Spleen (tissue), 11 donors: ENCODE results near the gene HHAT. TPM values are rescaled to one million over a fixed set of nuclear protein-coding genes. Genes with fewer than 3 reads are reported as not detected.

ENCODE experiments used
- DNase-seq: peaks from one replicate; pipeline ENCODE4 v3.0.0-alpha.2; 2020
- H3K27ac ChIP-seq, 8 donors: fragments of 200-600 bp; sonication (generic) in 7 of 8; 1 replicate in 4 of 8; 2 replicates in 4 of 8; pipeline versions ENCODE4 v1.5.0 to v1.8.0; 2016 to 2021; ENCODE audit warnings: inconsistent platforms in 4 of 8, mild to moderate bottlenecking in 4 of 8, moderate library complexity in 1 of 8
- H3K27me3 ChIP-seq, 7 donors: fragments of 200-600 bp; sonication (generic) in 6 of 7; replicated peaks in 1 of 7; 1 replicate in 4 of 7; 2 replicates in 3 of 7; pipeline versions ENCODE4 v1.5.0 to v1.8.0; 2016 to 2021; ENCODE audit warnings: inconsistent platforms in 3 of 7, mild to moderate bottlenecking in 1 of 7
- H3K36me3 ChIP-seq, 6 donors: fragments of 200-600 bp; sonication (generic) in 5 of 6; 1 replicate in 4 of 6; 2 replicates in 2 of 6; pipeline versions ENCODE4 v1.5.0 to v1.8.0; 2016 to 2021; ENCODE audit warnings: inconsistent platforms in 2 of 6
- H3K4me1 ChIP-seq, 6 donors: fragments of 200-600 bp; sonication (generic) in 5 of 6; 1 replicate in 3 of 6; 2 replicates in 3 of 6; pipeline versions ENCODE4 v1.5.0 to v1.8.0; 2016 to 2021; ENCODE audit warnings: inconsistent platforms in 3 of 6
- H3K4me3 ChIP-seq, 8 donors: fragments of 200-600 bp; sonication (generic) in 7 of 8; 1 replicate in 4 of 8; 2 replicates in 4 of 8; pipeline versions ENCODE4 v1.5.0 to v1.8.0; 2016 to 2021; ENCODE audit warnings: inconsistent platforms in 4 of 8, mild to moderate bottlenecking in 4 of 8, moderate library complexity in 2 of 8
- H3K9me3 ChIP-seq, 8 donors: fragments of 200-600 bp; sonication (generic) in 7 of 8; 1 replicate in 4 of 8; 2 replicates in 4 of 8; pipeline versions ENCODE4 v1.5.0 to v1.8.0; 2016 to 2021; ENCODE audit warnings: inconsistent platforms in 4 of 8
- POLR2A ChIP-seq, 3 donors: fragments of 450-650 bp; IDR thresholded peaks; one replicate each; pipeline ENCODE4 v1.5.1; 2017; ENCODE audit warnings: antibody characterized with exemption in 3 of 3, mild to moderate bottlenecking in 1 of 3
- POLR2AphosphoS5 ChIP-seq, 3 donors: sonication (generic); formaldehyde crosslinking; IDR thresholded peaks; one replicate each; pipeline ENCODE4 v1.5.1; 2017; ENCODE audit warnings: antibody characterized with exemption in 3 of 3
- WGBS, 5 donors: extraction: QIAGEN DNeasy Blood & Tissue Kit in 3 of 5; methylation state at CpG; one replicate each; pipeline versions ENCODE4 v1.1.5 to v1.1.7; 2013 to 2018; 5-methylcytosine and 5-hydroxymethylcytosine counted together
- intact Hi-C: fragments of 100-400 bp; cut with DNase I; formaldehyde crosslinking; loops from one replicate; pipeline ENCODE4 v1.15.0; 2023; ENCODE audit warnings: low total_unique reads
- polyA plus RNA-seq, 3 donors: library from polyadenylated mRNA; stranded (reverse); fragments of 200-250 nt; gene quantifications; one replicate each; pipeline ENCODE4 v1.2.1, GENCODE V29; 2013
- total RNA-seq, 7 donors: library from RNA; depleted of rRNA in 3 of 7; stranded (reverse); fragments of >200 nt in 3 of 7; fragmentation: NEBNext Ultra II Directional in 4 of 7; extraction: Animal tissue kit (Norgen Biotek cat#: 25700) in 4 of 7; gene quantifications; one replicate each; pipeline versions ENCODE4 v1.1.0 to v1.2.1, GENCODE V29; 2016 to 2021
- TF ChIP-seq, protein P1 (sequence below), 11 experiments: fragments of 200-600 bp in 7 of 11; fragments of 450-650 bp in 4 of 11; sonication (generic) in 4 of 11; IDR thresholded peaks in 8 of 11; conservative IDR thresholded peaks in 3 of 11; 1 replicate in 7 of 11; 2 replicates in 4 of 11; pipeline versions ENCODE4 v1.4.0 to v1.8.0; 2016 to 2021; ENCODE audit warnings: antibody characterized with exemption in 11 of 11, inconsistent platforms in 4 of 11, mild to moderate bottlenecking in 1 of 11
- donor health status: healthy with polysubstance abuse.
- donor health status: DM: no; HTN: no; CAD: no; lungs with moderate emphysema.
- donor health status: DM: no; HTN: no; CAD: no.
- donor health status: Bipolar disorder and iron deficiency.
- donor health status: healthy.
- donor health status: DM: no; HTN: no; CAD: no.
- donor health status: DM: yes; HTN: yes; CAD: no.

Gene HHAT
- total and polyA plus RNA-seq, 10 donors: 1.3 to 8.8 (median 4.7) TPM

DNA sequence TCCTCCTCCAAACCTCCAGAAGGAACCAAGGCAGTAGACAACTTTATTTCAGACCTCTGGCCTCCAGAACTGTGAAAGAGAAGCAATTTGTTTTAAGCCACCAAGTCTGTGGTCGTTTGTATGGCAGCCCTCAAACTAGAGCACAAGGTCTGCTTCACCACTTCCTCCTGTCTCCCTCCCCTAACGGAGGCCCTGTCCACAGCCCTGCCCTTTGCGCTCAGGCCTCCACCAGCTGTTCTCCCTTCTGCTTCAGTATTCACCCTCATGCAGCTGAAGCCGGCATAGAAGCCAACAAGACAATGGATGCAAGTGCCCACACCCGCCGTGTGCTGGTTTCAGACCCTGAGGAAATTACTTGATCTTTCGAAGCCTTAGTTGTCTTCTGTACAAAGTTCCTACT, 364.1 kb downstream of the HHAT start:
- no peak for DNase-seq
- 13 to 27% (median 15%) methylated on average over 7 of the region's 7 CpGs for WGBS, 5 donors
- intact Hi-C loops: no loop called here

DNA sequence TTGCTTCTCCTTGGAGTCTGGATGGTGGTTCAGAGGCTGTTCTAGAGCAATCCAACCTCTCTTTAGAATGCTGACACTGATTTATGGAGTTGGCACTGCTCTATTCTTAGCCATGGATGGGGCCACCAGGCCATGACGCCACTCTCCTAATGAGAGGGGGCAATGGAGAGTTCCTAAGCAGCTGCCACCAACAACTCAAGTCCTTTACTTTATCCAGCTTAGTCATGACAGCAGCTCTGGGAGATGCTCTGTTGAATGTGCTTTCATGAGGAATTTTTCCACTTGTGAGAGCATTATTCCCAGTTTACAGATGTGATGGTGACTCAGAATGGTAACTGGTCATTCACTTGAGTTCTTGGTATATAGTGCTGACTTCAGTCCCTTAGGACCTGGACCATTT, 366.3 kb downstream of the HHAT start:
- intact Hi-C loops: no loop called here
- Histone ChIP-seq H3K27ac (no peak overlapping the region), H3K4me1 (no peaks in the 10 kb centered on the region), H3K9me3 (no peaks in the 10 kb centered on the region), H3K36me3 (no peaks in the 10 kb centered on the region), H3K4me3 (no peak overlapping the region), H3K27me3 (no peaks in the 10 kb centered on the region)
- no peak for DNase-seq
- WGBS, 5 donors: 68 to 100% (median 83%) methylated on average over 1 of the region's 1 CpG
- TF ChIP-seq POLR2A (IDR thresholded peaks at IDR 0.05) (no peak), POLR2AphosphoS5 (IDR thresholded peaks at IDR 0.05) (no peak)
- TF ChIP-seq, protein P1, sequence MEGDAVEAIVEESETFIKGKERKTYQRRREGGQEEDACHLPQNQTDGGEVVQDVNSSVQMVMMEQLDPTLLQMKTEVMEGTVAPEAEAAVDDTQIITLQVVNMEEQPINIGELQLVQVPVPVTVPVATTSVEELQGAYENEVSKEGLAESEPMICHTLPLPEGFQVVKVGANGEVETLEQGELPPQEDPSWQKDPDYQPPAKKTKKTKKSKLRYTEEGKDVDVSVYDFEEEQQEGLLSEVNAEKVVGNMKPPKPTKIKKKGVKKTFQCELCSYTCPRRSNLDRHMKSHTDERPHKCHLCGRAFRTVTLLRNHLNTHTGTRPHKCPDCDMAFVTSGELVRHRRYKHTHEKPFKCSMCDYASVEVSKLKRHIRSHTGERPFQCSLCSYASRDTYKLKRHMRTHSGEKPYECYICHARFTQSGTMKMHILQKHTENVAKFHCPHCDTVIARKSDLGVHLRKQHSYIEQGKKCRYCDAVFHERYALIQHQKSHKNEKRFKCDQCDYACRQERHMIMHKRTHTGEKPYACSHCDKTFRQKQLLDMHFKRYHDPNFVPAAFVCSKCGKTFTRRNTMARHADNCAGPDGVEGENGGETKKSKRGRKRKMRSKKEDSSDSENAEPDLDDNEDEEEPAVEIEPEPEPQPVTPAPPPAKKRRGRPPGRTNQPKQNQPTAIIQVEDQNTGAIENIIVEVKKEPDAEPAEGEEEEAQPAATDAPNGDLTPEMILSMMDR (IDR thresholded peaks at IDR 0.05 in 8 of 11, conservative IDR thresholded peaks at IDR 0.05 in 3 of 11): no peak

More for the DNA sequence above, 364.1 kb downstream of the HHAT start:
- no peak for TF ChIP-seq POLR2A (IDR thresholded peaks at IDR 0.05)
- TF ChIP-seq POLR2AphosphoS5 (IDR thresholded peaks at IDR 0.05): no peak
- TF ChIP-seq, protein P1 (IDR thresholded peaks at IDR 0.05 in 8 of 11, conservative IDR thresholded peaks at IDR 0.05 in 3 of 11): no peak
- Histone ChIP-seq H3K27me3 (no peaks in the 10 kb centered on the region), H3K9me3 (no peaks in the 10 kb centered on the region), H3K36me3 (no peaks in the 10 kb centered on the region), H3K4me3 (no peak overlapping the region), H3K27ac (no peak overlapping the region), H3K4me1 (no peaks in the 10 kb centered on the region)

DNA sequence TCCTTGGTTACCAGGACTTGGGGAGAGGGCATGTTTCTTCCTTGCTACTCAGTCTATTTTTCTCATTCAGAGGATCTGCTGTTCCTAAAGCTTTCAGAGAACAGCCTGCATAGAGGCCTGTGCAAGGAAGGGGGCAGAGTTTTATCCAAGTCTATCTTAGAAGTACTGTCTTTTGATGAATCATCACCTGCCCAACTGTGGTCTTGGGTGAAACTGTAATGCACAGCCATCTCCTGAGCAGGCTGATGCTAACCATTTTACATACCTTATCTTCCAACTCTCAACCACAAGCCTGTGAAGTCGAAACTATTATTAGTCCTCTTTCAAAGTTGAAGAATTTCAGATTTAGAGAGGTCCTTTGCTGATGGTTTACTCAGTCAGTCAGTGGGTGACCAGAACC, 368.0 kb downstream of the HHAT start:
- H3K4me1 ChIP-seq: no peaks in the 10 kb centered on the region
- no peak overlapping the region for H3K27ac ChIP-seq
- 52 to 76% (median 57%) methylated on average over 1 of the region's 1 CpG for WGBS, 5 donors
- H3K9me3 ChIP-seq: peaks cover 0 to 5% (median 0%) of the 10 kb centered on the region in 8 donors
- no peaks in the 10 kb centered on the region for H3K36me3 ChIP-seq
- no peak for DNase-seq
- TF ChIP-seq, protein P1 (IDR thresholded peaks at IDR 0.05 in 8 of 11, conservative IDR thresholded peaks at IDR 0.05 in 3 of 11): no peak
- no peak for TF ChIP-seq POLR2AphosphoS5 (IDR thresholded peaks at IDR 0.05)
- H3K27me3 ChIP-seq: no peaks in the 10 kb centered on the region
- no peak overlapping the region for H3K4me3 ChIP-seq
- intact Hi-C loops: no loop called here

DNA sequence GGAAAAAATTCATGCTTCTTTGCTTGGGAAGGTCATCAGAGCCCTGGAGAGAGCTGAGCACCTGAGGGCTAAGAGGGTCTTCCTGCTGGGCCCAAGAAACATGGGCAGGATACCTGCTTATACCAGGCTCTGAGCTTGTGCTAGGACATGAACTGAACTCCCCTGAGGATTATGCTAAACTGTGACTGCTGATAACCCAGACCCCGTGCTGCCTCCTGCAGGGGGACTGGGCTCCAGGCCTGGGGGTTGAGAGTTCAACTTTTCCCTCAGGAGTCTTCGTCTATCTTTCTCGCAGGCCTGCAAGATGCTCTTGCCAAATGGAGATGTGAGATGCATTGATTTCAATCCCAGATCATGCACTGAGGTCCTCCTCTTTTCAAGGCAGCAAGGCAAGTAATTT, 368.5 kb downstream of the HHAT start:
- TF ChIP-seq POLR2A (IDR thresholded peaks at IDR 0.05) (no peak), POLR2AphosphoS5 (IDR thresholded peaks at IDR 0.05) (no peak)
- TF ChIP-seq, protein P1 (IDR thresholded peaks at IDR 0.05 in 8 of 11, conservative IDR thresholded peaks at IDR 0.05 in 3 of 11): no peak
- WGBS, 5 donors: 73 to 97% (median 86%) methylated on average over 3 of the region's 3 CpGs

More for the DNA sequence above, 368.5 kb downstream of the HHAT start:
- no peak for DNase-seq
- H3K4me3 ChIP-seq: no peak overlapping the region
- H3K27ac ChIP-seq: no peak overlapping the region
- H3K36me3 ChIP-seq: no peaks in the 10 kb centered on the region
- intact Hi-C loops: no loop called here
- peaks cover 0 to 5% (median 0%) of the 10 kb centered on the region in 8 donors for H3K9me3 ChIP-seq
- no peaks in the 10 kb centered on the region for H3K27me3 ChIP-seq
- no peaks in the 10 kb centered on the region for H3K4me1 ChIP-seq
